ENCODE results near the gene TMEM109.

- TF ChIP-seq CTCF (conservative IDR thresholded peaks at IDR 0.05 in 1 of 2, IDR thresholded peaks at IDR 0.05 in 1 of 2; ENCODE audit: extremely low read depth in 1 of 2, insufficient read depth in 1 of 2, low read depth in 1 of 2, low read length in 2 of 2), result no peak
- no peak for TF ChIP-seq EZH2 (IDR thresholded peaks at IDR 0.05; ENCODE audit: borderline replicate concordance, low read length)
Measured at GRCh38 chr11:60876168-60876485, 37.8 kb upstream of the TMEM109 start.
